Thyroid gland (tissue), 4 donors: ENCODE data around the gene ANKRD12. TPM values are rescaled to one million over a fixed set of nuclear protein-coding genes. Genes with fewer than 3 reads are reported as not detected.
A peak's percentile ranks its signal among the peaks of the same experiment; 100 is the strongest.

Experiments
- DNase-seq, 2 donors: peaks; one replicate each; pipeline ENCODE4 v3.0.0-alpha.2; 2019
- H3K27ac ChIP-seq, 3 donors: fragments of 200-600 bp; sonication (generic); 1 replicate in 2 of 3; 2 replicates in 1 of 3; pipeline ENCODE4 v1.5.1; 2016 to 2019; ENCODE audit warnings: mild to moderate bottlenecking in 1 of 3, moderate library complexity in 1 of 3
- H3K27me3 ChIP-seq: fragments of 200-600 bp; sonication (generic); one replicate; pipeline ENCODE4 v1.5.1; 2019
- H3K36me3 ChIP-seq, 2 donors: fragments of 200-600 bp; sonication (generic); one replicate each; pipeline ENCODE4 v1.5.1; 2016 to 2019
- H3K4me1 ChIP-seq, 2 donors: fragments of 200-600 bp; sonication (generic); one replicate each; pipeline ENCODE4 v1.5.1; 2017 to 2019
- H3K4me3 ChIP-seq, 3 donors: fragments of 200-600 bp; sonication (generic); replicated peaks in 1 of 3; 1 replicate in 2 of 3; 2 replicates in 1 of 3; pipeline ENCODE4 v1.5.1; 2016; ENCODE audit warnings: mild to moderate bottlenecking in 1 of 3
- H3K9me3 ChIP-seq: fragments of 200-600 bp; sonication (generic); one replicate; pipeline ENCODE4 v1.5.1; 2017
- POLR2A ChIP-seq, 2 donors: fragments of 450-650 bp; IDR thresholded peaks; one replicate each; pipeline ENCODE4 v1.6.1; 2017; ENCODE audit warnings: antibody characterized with exemption in 2 of 2, mild to moderate bottlenecking in 2 of 2, moderate library complexity in 1 of 2
- WGBS, 2 donors: methylation state at CpG; one replicate each; pipeline ENCODE4 v1.1.5; 2017; 5-methylcytosine and 5-hydroxymethylcytosine counted together
- intact Hi-C: fragments of 100-400 bp; cut with DNase I; formaldehyde crosslinking; loops from one replicate; pipeline ENCODE4 v1.15.1; 2023
- total RNA-seq, 4 donors: library from RNA; depleted of rRNA; stranded (reverse); fragments of >200 nt; gene quantifications; one replicate each; pipeline ENCODE4 v1.2.3, GENCODE V29; 2016
- TF ChIP-seq, protein P1 (sequence below), 6 experiments: fragments of 200-600 bp in 3 of 6; fragments of 450-650 bp in 3 of 6; sonication (generic) in 3 of 6; IDR thresholded peaks; one replicate each; pipeline ENCODE4 v1.5.1; 2016 to 2019; ENCODE audit warnings: antibody characterized with exemption in 6 of 6, mild to moderate bottlenecking in 2 of 6, inconsistent platforms in 1 of 6, moderate library complexity in 1 of 6

ANKRD12 gene
- total RNA-seq, 4 donors from 2014 or later, result 74.6 to 155 (median 109) TPM

DNA sequence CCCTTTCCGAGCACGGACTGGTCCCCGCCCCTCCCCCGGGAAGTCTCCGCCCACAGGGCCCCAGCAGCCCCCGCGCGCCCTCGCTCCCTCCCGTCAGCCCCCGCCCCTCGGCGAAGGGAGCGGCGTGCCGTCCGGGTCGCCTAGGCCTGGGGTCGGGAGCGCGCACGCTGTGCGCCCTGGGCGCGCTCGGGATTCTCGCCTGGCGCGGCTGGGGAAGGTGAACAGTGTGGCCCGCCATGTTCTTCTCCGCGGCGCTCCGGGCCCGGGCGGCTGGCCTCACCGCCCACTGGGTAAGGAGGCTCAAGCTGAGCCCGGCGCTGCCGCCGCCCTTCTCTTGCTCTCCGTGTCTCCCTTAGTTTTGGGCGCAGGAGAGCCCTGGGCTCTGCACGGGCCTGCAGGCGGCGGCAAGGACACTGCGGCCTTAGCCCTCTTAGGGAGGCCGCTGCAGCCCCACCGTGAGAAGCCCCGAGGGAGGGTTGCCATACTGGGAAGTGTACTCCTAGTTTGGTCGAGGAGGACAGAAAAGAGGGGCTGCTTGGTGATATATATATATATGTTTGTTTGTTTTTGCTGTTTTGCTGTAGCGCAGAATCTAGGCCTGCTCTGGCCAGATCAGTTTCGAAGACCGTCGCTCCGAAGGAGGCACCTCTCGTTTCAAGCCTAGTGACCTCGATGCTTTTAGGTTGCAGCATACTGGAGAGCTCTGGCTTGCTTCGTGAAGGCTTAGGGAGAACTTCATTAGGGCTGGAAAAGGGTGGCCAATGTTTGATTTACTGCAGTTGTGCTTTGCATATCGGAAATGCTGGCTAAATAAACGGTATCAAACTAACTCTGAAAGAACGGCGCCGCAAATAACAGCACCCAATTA, 33.8 kb upstream of the ANKRD12 start, which contains the start of gene NDUFV2:
Gene NDUFV2, plus strand, starts transcription at position 192 of the 868 bp plus-strand sequence. Its CDS starts 45 bp downstream, at position 237.
- Histone ChIP-seq H3K9me3 (no peaks in the 10 kb centered on the region), H3K27me3 (no peaks in the 10 kb centered on the region), H3K36me3 (no peaks in the 10 kb centered on the region), H3K27ac (peak within 1 kb of the TSS; percentile 96 to 98 (median 97)), H3K4me3 (peak within 1 kb of the TSS; percentile 11 to 93 (median 65)), H3K4me1 (peaks cover 32 to 41% of the 10 kb centered on the region in 2 donors)
- intact Hi-C loops, result loop anchor here (2.0 kb wide), 1 partner anchor 34 kb away; the partner anchor contains the start of gene ANKRD12
- DNase-seq, result peak; percentile 96 to 98
- TF ChIP-seq, protein P1, sequence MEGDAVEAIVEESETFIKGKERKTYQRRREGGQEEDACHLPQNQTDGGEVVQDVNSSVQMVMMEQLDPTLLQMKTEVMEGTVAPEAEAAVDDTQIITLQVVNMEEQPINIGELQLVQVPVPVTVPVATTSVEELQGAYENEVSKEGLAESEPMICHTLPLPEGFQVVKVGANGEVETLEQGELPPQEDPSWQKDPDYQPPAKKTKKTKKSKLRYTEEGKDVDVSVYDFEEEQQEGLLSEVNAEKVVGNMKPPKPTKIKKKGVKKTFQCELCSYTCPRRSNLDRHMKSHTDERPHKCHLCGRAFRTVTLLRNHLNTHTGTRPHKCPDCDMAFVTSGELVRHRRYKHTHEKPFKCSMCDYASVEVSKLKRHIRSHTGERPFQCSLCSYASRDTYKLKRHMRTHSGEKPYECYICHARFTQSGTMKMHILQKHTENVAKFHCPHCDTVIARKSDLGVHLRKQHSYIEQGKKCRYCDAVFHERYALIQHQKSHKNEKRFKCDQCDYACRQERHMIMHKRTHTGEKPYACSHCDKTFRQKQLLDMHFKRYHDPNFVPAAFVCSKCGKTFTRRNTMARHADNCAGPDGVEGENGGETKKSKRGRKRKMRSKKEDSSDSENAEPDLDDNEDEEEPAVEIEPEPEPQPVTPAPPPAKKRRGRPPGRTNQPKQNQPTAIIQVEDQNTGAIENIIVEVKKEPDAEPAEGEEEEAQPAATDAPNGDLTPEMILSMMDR (IDR thresholded peaks at IDR 0.05), result no peak
- peak; percentile 90 to 96 for TF ChIP-seq POLR2A (IDR thresholded peaks at IDR 0.05)
- WGBS, 2 donors, result 1% methylated on average over 23 to 32 of the region's 64 CpGs

GRCh38 chr18:9103376-9103873, 33.2 kb upstream of the ANKRD12 start:
- H3K27ac ChIP-seq, result peak overlapping the region; percentile 96 to 98 (median 97)
- H3K36me3 ChIP-seq, result no peaks in the 10 kb centered on the region
- intact Hi-C loops, result loop anchor here (2.0 kb wide), 1 partner anchor 33 kb away; the partner anchor contains the start of gene ANKRD12
- no peaks in the 10 kb centered on the region for H3K27me3 ChIP-seq
- H3K9me3 ChIP-seq, result no peaks in the 10 kb centered on the region
- peaks cover 33 to 48% of the 10 kb centered on the region in 2 donors for H3K4me1 ChIP-seq
- TF ChIP-seq, protein P1 (IDR thresholded peaks at IDR 0.05), result peak in 2 of 6 experiments; percentile 19 to 21
- TF ChIP-seq POLR2A (IDR thresholded peaks at IDR 0.05), result no peak
- H3K4me3 ChIP-seq, result peak overlapping the region; percentile 11 to 93 (median 65)
- WGBS, 2 donors, result 2 to 4% methylated on average over 4 of the region's 4 CpGs
- DNase-seq, result no peak

- Histone ChIP-seq H3K27ac (peak overlapping the region in 2 of 3 donors; percentile 97 to 98), H3K27me3 (no peaks in the 10 kb centered on the region), H3K36me3 (no peaks in the 10 kb centered on the region), H3K4me3 (peak overlapping the region in 2 of 3 donors; percentile 1 to 65), H3K9me3 (no peaks in the 10 kb centered on the region), H3K4me1 (peaks cover 40 to 58% of the 10 kb centered on the region in 2 donors)
- no peak for TF ChIP-seq POLR2A (IDR thresholded peaks at IDR 0.05)
- TF ChIP-seq, protein P1 (IDR thresholded peaks at IDR 0.05), result no peak
- no peak for DNase-seq
- WGBS, 2 donors, result 26 to 28% methylated on average over 5 of the region's 5 CpGs
- intact Hi-C loops, result no loop called here
Observed at GRCh38 chr18:9104244-9104901, 32.2 kb upstream of the ANKRD12 start.

GRCh38 chr18:9105420-9105819, 31.2 kb upstream of the ANKRD12 start:
- Histone ChIP-seq H3K36me3 (no peaks in the 10 kb centered on the region), H3K9me3 (no peaks in the 10 kb centered on the region), H3K27ac (peak overlapping the region in 2 of 3 donors; percentile 22 to 97), H3K27me3 (no peaks in the 10 kb centered on the region), H3K4me3 (no peak overlapping the region), H3K4me1 (peaks cover 51 to 68% of the 10 kb centered on the region in 2 donors)
- 46 to 59% methylated on average over 3 of the region's 3 CpGs for WGBS, 2 donors
- no peak for DNase-seq
- TF ChIP-seq, protein P1 (IDR thresholded peaks at IDR 0.05), result no peak
- TF ChIP-seq POLR2A (IDR thresholded peaks at IDR 0.05), result no peak
- intact Hi-C loops, result no loop called here
